ENCODE results near the gene C1QTNF6.

- TF ChIP-seq CTCF (IDR thresholded peaks at IDR 0.05) = no peak
- no peak for TF ChIP-seq ZFX (IDR thresholded peaks at IDR 0.05; ENCODE audit: borderline replicate concordance)
Observed at GRCh38 chr22:37165066-37165465, 23.0 kb downstream of the C1QTNF6 start.

Measured in 22Rv1 (cell line).